Measurements from ENCODE around the gene CNOT4.

Gene CNOT4, protein sequence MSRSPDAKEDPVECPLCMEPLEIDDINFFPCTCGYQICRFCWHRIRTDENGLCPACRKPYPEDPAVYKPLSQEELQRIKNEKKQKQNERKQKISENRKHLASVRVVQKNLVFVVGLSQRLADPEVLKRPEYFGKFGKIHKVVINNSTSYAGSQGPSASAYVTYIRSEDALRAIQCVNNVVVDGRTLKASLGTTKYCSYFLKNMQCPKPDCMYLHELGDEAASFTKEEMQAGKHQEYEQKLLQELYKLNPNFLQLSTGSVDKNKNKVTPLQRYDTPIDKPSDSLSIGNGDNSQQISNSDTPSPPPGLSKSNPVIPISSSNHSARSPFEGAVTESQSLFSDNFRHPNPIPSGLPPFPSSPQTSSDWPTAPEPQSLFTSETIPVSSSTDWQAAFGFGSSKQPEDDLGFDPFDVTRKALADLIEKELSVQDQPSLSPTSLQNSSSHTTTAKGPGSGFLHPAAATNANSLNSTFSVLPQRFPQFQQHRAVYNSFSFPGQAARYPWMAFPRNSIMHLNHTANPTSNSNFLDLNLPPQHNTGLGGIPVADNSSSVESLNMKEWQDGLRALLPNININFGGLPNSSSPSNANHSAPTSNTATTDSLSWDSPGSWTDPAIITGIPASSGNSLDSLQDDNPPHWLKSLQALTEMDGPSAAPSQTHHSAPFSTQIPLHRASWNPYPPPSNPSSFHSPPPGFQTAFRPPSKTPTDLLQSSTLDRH

GRCh38 chr7:135509839-135510591 is at the start of gene CNOT4:
TSS of gene CNOT4 (minus strand) at chr7:135510102. CDS start at chr7:135438331, 71,771 bp downstream.
- DNase-seq = peak; percentile 97

DNA sequence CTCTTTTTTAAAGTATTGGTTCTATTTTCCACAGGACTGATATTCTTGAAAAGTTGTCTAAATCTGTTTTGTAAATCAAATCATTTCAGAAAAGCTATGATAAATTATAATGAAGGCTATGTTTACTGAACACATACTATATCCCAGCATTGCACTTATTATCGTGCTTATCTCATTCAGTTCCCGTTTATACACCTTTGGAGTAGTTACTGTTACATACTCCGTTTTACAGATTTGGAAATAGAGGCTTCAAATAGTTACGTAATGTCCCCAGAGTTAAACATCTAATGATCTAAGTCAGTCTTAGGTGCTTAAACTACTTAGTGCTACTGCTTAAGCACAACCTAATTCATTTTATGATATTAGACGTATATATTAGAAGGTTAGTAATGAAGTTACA is 49.0 kb upstream of the CNOT4 start:
- DNase-seq = no peak

GRCh38 chr7:135558337-135558767 is 48.5 kb upstream of the CNOT4 start:
- peak; percentile 50 to 54 for DNase-seq

GRCh38 chr7:135557455-135558336 is 47.8 kb upstream of the CNOT4 start, which contains the start of gene NUP205:
TSS of gene NUP205 (plus strand) at chr7:135557917. CDS start at chr7:135557945, 28 bp downstream.
- DNase-seq = peak; percentile 66 to 70

DNA sequence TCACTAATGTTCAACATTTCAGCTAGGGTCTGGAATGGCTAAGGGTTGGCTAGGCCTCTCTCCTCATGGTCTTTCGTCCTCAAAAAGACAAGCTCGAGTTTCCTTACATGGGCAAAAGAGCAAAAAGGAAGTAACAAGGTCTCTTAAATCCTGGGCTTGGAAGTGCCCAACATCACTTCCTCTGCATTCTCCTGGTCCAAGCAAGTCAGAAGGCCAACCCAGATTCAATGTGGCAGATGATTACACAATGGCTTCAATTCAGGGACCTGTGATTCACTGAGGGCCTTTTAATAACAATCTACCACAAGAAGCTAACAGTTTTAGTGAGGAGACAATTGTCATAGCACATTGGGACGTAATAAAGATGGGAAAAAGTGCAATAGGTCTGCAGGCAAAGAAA is 43.4 kb upstream of the CNOT4 start:
- no peak for DNase-seq

DNA sequence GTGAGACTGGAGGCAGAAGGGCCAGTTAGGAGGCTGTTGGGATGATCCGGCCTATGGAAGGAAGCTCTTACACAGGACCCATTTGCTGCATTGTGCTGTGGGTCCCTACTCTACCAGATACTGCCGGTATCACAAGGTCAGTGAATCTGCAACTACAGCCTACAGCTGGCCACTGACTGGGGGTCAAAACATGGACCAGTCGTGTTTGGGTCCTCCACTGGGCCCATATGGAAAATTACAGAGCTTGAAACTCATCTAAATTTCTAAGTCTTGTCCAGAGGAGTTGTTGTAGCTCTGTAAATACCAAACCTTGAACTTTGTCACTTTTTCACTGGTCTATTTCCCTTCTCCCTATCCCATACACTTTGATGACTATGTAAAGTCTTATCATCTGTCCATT is 42.2 kb upstream of the CNOT4 start:
- no peak for DNase-seq

GRCh38 chr7:135550196-135550595 is 40.3 kb upstream of the CNOT4 start:
- no peak for DNase-seq

DNA sequence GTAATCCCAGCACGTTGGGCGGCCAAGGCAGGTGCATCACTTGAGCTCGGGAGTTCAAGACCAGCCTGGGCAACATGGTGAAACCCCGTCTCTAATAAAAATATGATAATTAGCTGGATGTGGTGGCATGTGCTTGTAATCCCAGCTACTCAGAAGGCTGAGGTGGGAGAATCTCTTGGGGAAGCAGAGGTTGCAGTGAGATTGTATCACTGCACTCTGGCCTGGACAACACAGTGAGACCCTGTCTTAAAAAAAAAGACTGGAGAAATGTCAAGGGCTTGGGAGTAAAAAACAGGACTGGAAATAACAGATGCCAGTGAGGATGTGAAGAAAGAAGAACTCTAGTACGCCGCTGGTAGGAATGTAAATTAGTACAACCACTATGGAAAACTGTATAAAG is 31.1 kb upstream of the CNOT4 start:
- DNase-seq = no peak

DNA sequence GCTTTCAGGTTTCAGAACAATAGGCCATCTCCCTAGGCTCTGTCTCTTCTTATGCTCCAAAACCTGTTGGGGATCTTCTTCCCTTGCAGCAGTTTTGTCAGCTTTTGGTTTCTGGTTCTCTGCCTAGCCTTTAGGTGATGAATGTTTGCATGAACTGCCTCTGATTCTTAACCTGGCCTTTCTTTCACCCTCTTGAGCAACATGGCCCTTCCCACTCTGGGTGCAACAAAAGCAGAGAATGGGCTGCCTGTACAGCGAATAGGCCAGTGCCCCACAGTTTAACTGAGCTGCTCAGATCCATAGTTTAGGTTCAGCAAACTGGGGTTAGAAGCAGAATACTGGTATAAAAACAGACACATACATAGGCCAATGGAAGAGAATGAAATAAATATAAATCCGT is 29.7 kb upstream of the CNOT4 start:
- no peak for DNase-seq

GRCh38 chr7:135538376-135538775 is 28.5 kb upstream of the CNOT4 start:
- DNase-seq = no peak

- no peak for DNase-seq
Observed at GRCh38 chr7:135537905-135538304, 28.0 kb upstream of the CNOT4 start.

DNA sequence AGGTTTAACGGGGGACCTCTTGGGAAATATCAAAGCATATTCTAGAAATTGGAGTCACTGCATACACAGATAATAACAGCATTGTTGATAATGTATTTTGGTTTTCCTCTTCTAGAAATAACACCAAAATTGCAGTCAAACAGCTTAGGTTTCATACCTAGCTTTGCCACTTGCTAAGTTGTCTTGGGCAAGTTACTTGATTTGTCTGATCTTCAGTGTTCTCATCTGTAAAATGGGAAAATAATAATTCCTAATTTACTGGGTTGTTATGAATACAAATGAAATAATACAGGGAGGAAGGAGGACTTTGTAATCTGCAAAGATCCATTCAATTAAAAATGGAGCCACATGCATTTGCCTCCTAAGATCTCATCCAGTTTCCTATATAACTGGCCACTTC is 27.6 kb upstream of the CNOT4 start:
- DNase-seq = no peak

- DNase-seq = no peak
Observed at GRCh38 chr7:135536150-135536549, 26.2 kb upstream of the CNOT4 start.

DNA sequence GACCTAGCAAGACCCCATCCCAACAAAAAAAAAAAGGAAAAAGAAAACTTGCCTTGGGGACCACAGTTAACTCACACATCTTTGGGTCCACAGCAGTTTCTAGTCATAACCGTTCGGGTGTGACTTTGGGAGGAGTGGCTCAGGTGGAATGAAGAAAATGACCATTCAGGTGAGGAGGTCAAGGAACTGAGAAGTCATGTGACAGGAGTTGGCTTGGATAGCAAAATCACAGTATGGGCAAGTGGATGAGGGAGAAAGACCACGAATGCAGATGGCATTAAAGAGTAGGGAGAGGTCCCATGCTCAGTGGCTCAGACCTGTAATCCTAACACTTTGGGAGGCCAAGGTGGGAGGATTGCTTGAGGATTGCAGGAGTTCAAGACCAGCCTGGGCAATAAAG is 17.1 kb upstream of the CNOT4 start:
- no peak for DNase-seq

- DNase-seq = no peak
Observed at GRCh38 chr7:135525426-135525825, 15.5 kb upstream of the CNOT4 start.

GRCh38 chr7:135523146-135523545 is 13.2 kb upstream of the CNOT4 start:
- no peak for DNase-seq

- no peak for DNase-seq
Observed at GRCh38 chr7:135522509-135522908, 12.6 kb upstream of the CNOT4 start.

DNA sequence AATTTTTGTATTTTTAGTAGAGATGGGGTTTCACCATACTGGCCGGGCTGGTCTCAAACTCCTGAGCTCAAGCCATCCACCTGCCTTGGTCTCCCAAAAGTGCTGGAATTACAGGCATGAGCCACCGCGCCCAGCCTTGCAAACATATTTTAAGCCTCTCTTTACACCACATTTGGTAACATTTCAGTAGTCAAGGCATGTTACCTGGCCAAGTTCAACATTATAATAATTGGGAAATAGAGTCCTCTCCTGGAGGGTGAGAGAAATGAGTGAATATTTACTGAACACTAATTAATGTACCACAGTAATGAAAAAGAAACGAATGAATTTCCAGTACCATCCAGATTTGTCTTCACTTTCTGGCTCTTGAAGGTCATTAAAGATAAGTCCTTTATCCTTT is 10.0 kb upstream of the CNOT4 start:
- DNase-seq = no peak

GRCh38 chr7:135519233-135519688 is 9.4 kb upstream of the CNOT4 start:
- DNase-seq = no peak

- no peak for DNase-seq
Observed at GRCh38 chr7:135518748-135519147, 8.8 kb upstream of the CNOT4 start.

DNA sequence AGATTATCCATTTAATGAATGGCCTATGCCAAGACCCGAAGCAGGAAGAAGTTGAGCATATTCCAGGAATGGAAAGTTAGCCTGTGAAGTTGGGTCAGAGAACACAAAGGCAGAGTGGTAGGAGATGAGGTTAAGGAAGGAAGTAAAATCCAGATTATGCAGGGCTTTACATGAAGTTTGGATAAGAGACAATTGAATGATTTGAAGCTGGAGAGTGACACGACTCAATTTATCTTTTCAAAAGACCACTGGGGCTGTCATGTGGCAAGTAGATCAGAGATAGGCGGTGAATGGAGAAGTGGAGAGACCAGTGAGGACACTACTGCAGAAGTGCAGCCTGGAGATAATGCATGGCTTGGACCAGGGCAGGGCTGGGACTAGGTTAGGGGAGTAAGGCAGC is 7.2 kb upstream of the CNOT4 start:
- no peak for DNase-seq

DNA sequence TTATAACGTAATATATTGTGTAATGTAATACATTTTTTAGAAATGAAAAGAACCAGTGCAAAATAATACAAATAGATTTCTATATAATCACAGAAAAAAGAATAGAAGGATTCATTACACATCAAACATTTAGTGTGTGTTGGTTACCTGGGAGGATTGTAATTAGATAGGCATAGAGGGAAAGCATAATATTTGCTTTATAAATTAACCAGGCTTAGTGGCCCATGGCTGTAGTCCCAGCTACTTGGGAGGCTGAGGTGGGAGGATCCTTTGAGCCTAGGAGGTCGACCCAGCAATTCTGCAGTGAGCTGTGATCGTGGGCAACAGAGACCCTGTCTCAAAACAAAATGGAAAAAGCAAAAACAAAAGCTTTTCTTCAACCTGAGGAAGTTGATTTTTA is 5.0 kb upstream of the CNOT4 start:
- no peak for DNase-seq
